Measurements from ENCODE around the gene FHOD3.

- TF ChIP-seq EZH2 (IDR thresholded peaks at IDR 0.05; ENCODE audit: borderline replicate concordance, insufficient read depth, low read depth, low read length, poor library complexity, severe bottlenecking) (no peak), CTCF (IDR thresholded peaks at IDR 0.05) (no peak)
Measured at GRCh38 chr18:36518839-36519238, 221.3 kb downstream of the FHOD3 start.

Data from B cell (primary cell).